UCSD-AML1 (cell line): ENCODE results near the gene LSM12.
"Not testable (repeated sequence)": the region's sequence is repeated elsewhere in the genome, so short reads cannot be mapped to it uniquely, and the experiment has no call there.

Experiments
- DNase-seq: peaks from one replicate; lab custom pipeline; 2025; ENCODE audit not compliant: unreplicated experiment; lab: John Stamatoyannopoulos, UW

Gene LSM12

GRCh38 chr17:44045486-44045885 lies 21.0 kb downstream of the LSM12 start:
- no peak for DNase-seq

GRCh38 chr17:44044071-44044470 lies 22.4 kb downstream of the LSM12 start:
- DNase-seq, result no peak

GRCh38 chr17:44043272-44043696 lies 23.2 kb downstream of the LSM12 start:
- no peak for DNase-seq

- no peak for DNase-seq
These were observed 26.4 kb downstream of the LSM12 start for GRCh38 chr17:44039829-44040635.

GRCh38 chr17:44038604-44039011 lies 27.9 kb downstream of the LSM12 start:
- DNase-seq, result no peak

- no peak for DNase-seq
These were observed 29.0 kb downstream of the LSM12 start for GRCh38 chr17:44037471-44037870.

GRCh38 chr17:44034688-44035087 lies 31.8 kb downstream of the LSM12 start:
- DNase-seq, result not testable (repeated sequence)

GRCh38 chr17:44033861-44034408 lies 32.5 kb downstream of the LSM12 start:
- DNase-seq, result no peak

- no peak for DNase-seq
These were observed 36.0 kb downstream of the LSM12 start for GRCh38 chr17:44030482-44030881.

- no peak for DNase-seq
These were observed 36.7 kb downstream of the LSM12 start for GRCh38 chr17:44029736-44030135.

GRCh38 chr17:44024853-44025252 lies 41.6 kb downstream of the LSM12 start:
- DNase-seq, result no peak

- DNase-seq, result no peak
These were observed 42.2 kb downstream of the LSM12 start for GRCh38 chr17:44024271-44024663.

- no peak for DNase-seq
These were observed 42.8 kb downstream of the LSM12 start for GRCh38 chr17:44023545-44024270.

- no peak for DNase-seq
These were observed 44.2 kb downstream of the LSM12 start for GRCh38 chr17:44022246-44022645.

GRCh38 chr17:44021227-44021626 lies 45.2 kb downstream of the LSM12 start:
- DNase-seq, result not testable (repeated sequence)

GRCh38 chr17:44014437-44015172 lies 51.9 kb downstream of the LSM12 start, which contains the start of gene TMEM101:
Gene TMEM101 (minus strand): TSS chr17:44014963. CDS start chr17:44014952, 11 bp downstream.
- peak; percentile 84 for DNase-seq

GRCh38 chr17:44014133-44014436 lies 52.4 kb downstream of the LSM12 start:
- DNase-seq, result no peak

- no peak for DNase-seq
These were observed 53.6 kb downstream of the LSM12 start for GRCh38 chr17:44012874-44013273.

- DNase-seq, result no peak
These were observed 54.1 kb downstream of the LSM12 start for GRCh38 chr17:44012391-44012790.

GRCh38 chr17:44011876-44012275 lies 54.6 kb downstream of the LSM12 start:
- DNase-seq, result no peak

GRCh38 chr17:44010966-44011647 lies 55.4 kb downstream of the LSM12 start:
- DNase-seq, result no peak
